Lung (tissue), 12 donors: ENCODE results near the gene FAM114A1. TPM values are rescaled to one million over a fixed set of nuclear protein-coding genes. Genes with fewer than 3 reads are reported as not detected.
"Not testable (repeated sequence)": the region's sequence is repeated elsewhere in the genome, so short reads cannot be mapped to it uniquely, and the experiment has no call there.

Experiments
- ATAC-seq: fragments of 200-7000 bp; cut with Tn5 transposase; one replicate; pipeline ENCODE4 v1.9.1; 2020; ENCODE audit warnings: moderate number of reproducible peaks; ENCODE audit not compliant: insufficient read depth, low FRiP score
- DNase-seq, 3 donors: peaks; one replicate each; pipeline ENCODE4 v3.0.0-alpha.2; 2013 to 2017
- H3K27ac ChIP-seq, 2 donors: one replicate each; pipeline ENCODE4 v1.5.1; 2013; ENCODE audit warnings: mild to moderate bottlenecking in 2 of 2, moderate library complexity in 2 of 2, control low read depth in 1 of 2, inconsistent platforms in 1 of 2, low read depth in 1 of 2, low read length in 1 of 2
- H3K27me3 ChIP-seq, 3 donors: one replicate each; pipeline ENCODE4 v1.5.1; 2013; ENCODE audit warnings: low read length in 2 of 3; ENCODE audit not compliant: control insufficient read depth in 3 of 3, insufficient read depth in 3 of 3
- H3K36me3 ChIP-seq, 4 donors: one replicate each; pipeline ENCODE4 v1.5.1; 2013; ENCODE audit warnings: low read length in 4 of 4, mild to moderate bottlenecking in 1 of 4, moderate library complexity in 1 of 4; ENCODE audit not compliant: control insufficient read depth in 4 of 4, insufficient read depth in 4 of 4
- H3K4me1 ChIP-seq, 5 donors: one replicate each; pipeline ENCODE4 v1.5.1; 2013; ENCODE audit warnings: low read length in 5 of 5, mild to moderate bottlenecking in 2 of 5, moderate library complexity in 1 of 5; ENCODE audit not compliant: control insufficient read depth in 5 of 5, insufficient read depth in 5 of 5
- H3K4me3 ChIP-seq: one replicate; pipeline ENCODE4 v1.5.1; 2013; ENCODE audit warnings: mild to moderate bottlenecking, control low read depth, moderate library complexity
- H3K9ac ChIP-seq, 2 donors: one replicate each; pipeline ENCODE4 v1.5.1; 2013; ENCODE audit warnings: low read length in 2 of 2, control low read depth in 1 of 2; ENCODE audit not compliant: insufficient read depth in 1 of 2
- H3K9me3 ChIP-seq, 4 donors: one replicate each; pipeline ENCODE4 v1.5.1; 2013; ENCODE audit warnings: low read length in 3 of 4, mild to moderate bottlenecking in 1 of 4, moderate library complexity in 1 of 4; ENCODE audit not compliant: control insufficient read depth in 4 of 4, insufficient read depth in 3 of 4
- CTCF ChIP-seq: IDR thresholded peaks from 2 replicates; pipeline ENCODE4 v1.5.1; 2012; ENCODE audit warnings: mild to moderate bottlenecking; ENCODE audit errors: control extremely low read depth, extremely low read depth
- WGBS, 2 donors: extraction: QIAGEN DNeasy Blood & Tissue Kit; methylation state at CpG; one replicate each; pipeline ENCODE4 v1.1.7; 2013; 5-methylcytosine and 5-hydroxymethylcytosine counted together
- polyA plus RNA-seq, 2 donors: library from polyadenylated mRNA; stranded (reverse); fragments of 200-250 nt; gene quantifications; one replicate each; pipeline ENCODE4 v1.2.1, GENCODE V29; 2013
- total RNA-seq, 2 donors: library from RNA; depleted of rRNA in 1 of 2; stranded (reverse); fragments of >200 nt in 1 of 2; gene quantifications; one replicate each; pipeline ENCODE4 v1.2.1, GENCODE V29; 2014 to 2021
- donor health status: control.
- donor health status: control.
- donor health status: Bipolar disorder and iron deficiency.
- donor health status: healthy.
- donor health status: DM: yes; HTN: yes; CAD: no.

FAM114A1 gene
- total and polyA plus RNA-seq, 4 donors = 9.5 to 70.0 (median 36.3) TPM

- Histone ChIP-seq H3K4me3 (no peak overlapping the region), H3K9me3 (no peaks in the 10 kb centered on the region), H3K4me1 (peaks cover 0 to 17% (median 0%) of the 10 kb centered on the region in 5 donors), H3K36me3 (peaks cover 25 to 57% (median 28%) of the 10 kb centered on the region in 4 donors), H3K9ac (no peak overlapping the region), H3K27ac (no peak overlapping the region), H3K27me3 (no peaks in the 10 kb centered on the region)
- DNase-seq (no peak), ATAC-seq (no peak)
- TF ChIP-seq CTCF = no peak
Measured at GRCh38 chr4:38907696-38908270, 40.2 kb downstream of the FAM114A1 start.

GRCh38 chr4:38909015-38909414 lies 41.4 kb downstream of the FAM114A1 start:
- no peak for TF ChIP-seq CTCF
- no peaks in the 10 kb centered on the region for H3K27me3 ChIP-seq
- H3K36me3 ChIP-seq = peaks cover 25 to 61% (median 31%) of the 10 kb centered on the region in 4 donors
- 97% methylated on average over 3 of the region's 3 CpGs for WGBS, 2 donors
- H3K4me1 ChIP-seq = peaks cover 0 to 17% (median 0%) of the 10 kb centered on the region in 5 donors
- no peak for DNase-seq
- H3K4me3 ChIP-seq = no peak overlapping the region
- H3K27ac ChIP-seq = no peak overlapping the region
- no peak for ATAC-seq
- H3K9ac ChIP-seq = no peak overlapping the region
- no peaks in the 10 kb centered on the region for H3K9me3 ChIP-seq

- 97% methylated on average over 4 of the region's 4 CpGs for WGBS, 2 donors
- Histone ChIP-seq H3K9me3 (no peaks in the 10 kb centered on the region), H3K36me3 (peaks cover 29 to 69% (median 45%) of the 10 kb centered on the region in 4 donors), H3K4me3 (no peak overlapping the region), H3K27me3 (no peaks in the 10 kb centered on the region), H3K4me1 (peaks cover 0 to 3% (median 0%) of the 10 kb centered on the region in 5 donors), H3K27ac (no peak overlapping the region), H3K9ac (no peak overlapping the region)
- DNase-seq = no peak
- no peak for TF ChIP-seq CTCF
- ATAC-seq = no peak
Measured at GRCh38 chr4:38911257-38911656, 43.7 kb downstream of the FAM114A1 start.

- ATAC-seq (no peak), DNase-seq (no peak)
- H3K9ac ChIP-seq = no peak overlapping the region
- 60 to 75% methylated on average over 8 of the region's 8 CpGs for whole genome bisulfite sequencing, 2 donors
- H3K36me3 ChIP-seq = peaks cover 24 to 53% (median 37%) of the 10 kb centered on the region in 4 donors
- no peaks in the 10 kb centered on the region for H3K9me3 ChIP-seq
- TF ChIP-seq CTCF = no peak
- H3K4me3 ChIP-seq = no peak overlapping the region
- H3K27ac ChIP-seq = no peak overlapping the region
- no peaks in the 10 kb centered on the region for H3K27me3 ChIP-seq
- no peaks in the 10 kb centered on the region for H3K4me1 ChIP-seq
Measured at GRCh38 chr4:38914854-38915253, 47.2 kb downstream of the FAM114A1 start.

- not testable (repeated sequence) for H3K27me3 ChIP-seq, H3K27ac ChIP-seq, ATAC-seq, H3K9me3 ChIP-seq, DNase-seq, H3K4me3 ChIP-seq, H3K4me1 ChIP-seq, H3K9ac ChIP-seq
- H3K36me3 ChIP-seq = peaks cover 20 to 49% (median 36%) of the 10 kb centered on the region in 4 donors
- 99% methylated on average over 5 of the region's 5 CpGs for WGBS, 2 donors
Measured at GRCh38 chr4:38916267-38916666, 48.7 kb downstream of the FAM114A1 start.
